HG03060 (cell line): ENCODE data around the gene RASA2.

Source experiments
- ATAC-seq: cut with Tn5 transposase; IDR thresholded peaks from one replicate; pipeline ENCODE4 v1.9.1; 2021; ENCODE audit warnings: low read depth, moderate number of reproducible peaks; ENCODE audit not compliant: unreplicated experiment

RASA2 gene

DNA sequence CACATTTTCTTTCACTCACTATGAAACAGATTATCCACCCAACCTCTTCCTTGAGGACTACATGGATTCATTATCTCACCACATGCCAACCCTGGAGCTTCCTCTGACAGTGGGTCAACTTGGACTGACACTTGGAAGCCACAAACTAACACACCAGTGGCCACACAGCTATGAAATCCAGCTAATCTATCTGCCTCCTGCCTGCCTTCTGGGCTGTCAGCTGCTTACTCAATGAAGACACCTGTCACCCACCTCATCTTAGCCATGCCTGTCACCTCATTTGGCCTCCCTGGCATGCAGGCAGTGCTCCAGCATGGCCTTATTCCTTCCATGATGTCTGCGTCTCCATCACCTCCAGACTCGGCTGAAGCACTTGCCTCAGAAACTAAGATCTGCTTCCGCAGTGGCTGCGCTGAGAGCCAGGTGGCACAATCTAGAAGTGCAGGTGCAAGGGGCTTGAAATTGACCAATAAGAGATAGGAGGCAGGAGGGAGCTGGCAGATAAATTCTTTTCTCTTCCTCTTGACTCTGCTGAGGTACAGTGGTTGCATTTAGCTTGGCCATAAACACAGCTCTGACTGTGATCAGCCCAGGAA is 146.1 kb downstream of the RASA2 start:
- no peak for ATAC-seq

DNA sequence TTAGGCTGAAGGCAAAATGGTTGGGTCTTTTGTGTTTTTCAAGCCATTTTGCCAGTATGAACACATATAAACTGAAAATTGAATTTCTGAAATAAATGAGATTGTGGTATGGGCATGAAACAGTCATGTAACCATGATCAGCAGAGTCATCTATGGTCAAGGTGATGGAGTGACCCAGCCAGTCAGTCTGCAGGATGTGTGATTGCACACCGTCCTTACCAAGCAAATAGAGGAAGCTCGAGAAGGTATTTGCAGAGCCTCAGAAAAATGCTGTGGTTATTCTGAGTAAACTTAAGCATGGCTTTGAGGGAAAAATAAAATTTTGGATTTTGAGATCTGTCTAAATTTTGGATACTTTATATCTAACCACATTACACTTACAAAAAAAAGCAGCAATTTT is 155.4 kb downstream of the RASA2 start:
- no peak for ATAC-seq

DNA sequence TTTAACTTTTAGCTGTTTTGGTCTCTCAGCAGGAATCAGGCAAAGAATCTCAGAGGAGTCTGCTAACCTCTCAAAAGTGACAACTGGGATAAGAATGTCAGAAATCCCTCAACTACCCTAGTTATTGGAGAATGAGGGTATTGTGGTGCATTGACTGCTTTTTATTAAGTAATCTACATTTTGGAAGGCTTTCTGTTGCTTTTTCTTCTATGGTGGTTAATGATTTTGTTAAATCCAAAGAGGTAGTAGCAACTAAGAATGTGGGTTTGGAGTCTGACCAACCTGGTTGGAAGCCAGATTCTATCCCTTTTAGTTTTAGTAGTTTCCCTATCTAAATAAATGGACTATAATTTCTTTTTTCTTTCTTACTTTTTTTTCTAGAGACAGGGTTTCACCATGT is 156.6 kb downstream of the RASA2 start:
- ATAC-seq: no peak

DNA sequence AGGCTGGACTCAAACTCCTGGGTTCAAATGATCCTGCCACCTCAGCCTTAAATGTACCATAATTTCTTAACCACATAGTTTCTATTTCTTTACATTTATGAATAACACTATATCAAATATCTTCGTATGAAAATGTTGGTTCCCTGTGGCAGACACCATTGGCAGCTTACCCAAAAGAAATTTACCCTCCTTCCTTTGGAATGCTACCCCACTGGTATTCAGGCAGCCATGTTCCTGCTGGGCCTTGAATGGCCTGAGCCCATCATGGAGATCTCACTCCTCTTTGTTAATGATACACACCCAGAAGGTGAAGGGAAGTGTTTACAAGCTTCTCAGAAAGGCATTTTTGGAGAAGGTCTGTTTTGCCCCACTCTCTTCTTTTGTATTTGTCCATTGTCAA is 157.0 kb downstream of the RASA2 start:
- no peak for ATAC-seq

DNA sequence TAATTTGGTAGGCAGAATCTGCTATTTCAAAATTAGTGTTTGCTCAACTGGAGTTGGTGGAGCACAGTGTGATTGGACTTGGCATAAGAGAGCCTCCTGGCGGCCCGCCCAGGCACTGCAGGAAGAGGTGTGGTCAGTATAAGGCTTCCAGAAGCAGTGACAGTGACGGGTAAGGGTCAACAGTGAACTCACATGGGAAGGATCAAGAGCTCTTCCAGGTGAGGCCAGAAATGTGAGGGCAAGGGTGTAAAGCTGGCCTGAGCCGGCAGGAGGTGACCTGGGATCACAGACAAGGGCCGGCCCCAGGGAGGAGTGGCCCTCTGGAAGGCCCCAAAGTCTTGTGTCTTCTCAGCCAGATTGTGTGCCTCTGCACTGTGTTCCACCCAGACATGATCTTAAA is 158.1 kb downstream of the RASA2 start:
- ATAC-seq: peak; percentile 76

DNA sequence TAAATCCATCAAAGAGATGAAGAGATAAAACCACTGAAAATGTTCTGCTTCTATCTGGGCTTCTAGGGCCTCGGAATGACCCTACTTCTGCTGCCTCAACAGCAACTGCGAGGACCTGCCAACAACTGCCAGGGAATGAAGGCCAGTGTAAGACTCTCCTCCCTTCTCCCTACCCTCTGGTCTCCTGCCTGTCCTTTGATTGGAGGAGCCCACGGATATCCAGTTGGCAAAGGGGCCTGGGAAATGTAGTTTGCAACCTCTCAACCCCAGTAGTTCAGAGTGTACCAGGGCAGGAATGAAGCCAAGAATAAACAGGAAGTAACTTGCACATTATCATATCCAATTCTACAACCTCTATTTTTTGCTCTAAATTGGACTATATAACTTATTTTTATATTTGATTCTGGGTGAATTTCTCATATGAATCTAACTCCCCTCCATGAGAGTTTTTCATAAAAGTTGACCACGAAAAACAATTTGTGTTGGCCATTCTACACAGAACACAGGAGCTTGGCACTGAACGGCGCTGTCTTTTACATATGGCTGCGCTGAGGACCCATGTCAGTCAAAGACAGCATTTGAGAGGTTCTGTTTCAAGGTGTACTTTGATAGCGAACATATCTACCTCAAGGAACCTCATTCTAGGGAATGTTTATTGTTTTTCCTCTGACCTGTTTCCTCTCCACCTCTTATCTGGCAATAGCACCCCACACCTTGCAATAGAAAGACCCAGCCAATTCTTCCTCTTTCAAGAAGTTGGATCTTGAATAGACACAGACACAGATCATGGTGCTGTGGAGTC is 160.1 kb downstream of the RASA2 start:
- ATAC-seq: no peak

DNA sequence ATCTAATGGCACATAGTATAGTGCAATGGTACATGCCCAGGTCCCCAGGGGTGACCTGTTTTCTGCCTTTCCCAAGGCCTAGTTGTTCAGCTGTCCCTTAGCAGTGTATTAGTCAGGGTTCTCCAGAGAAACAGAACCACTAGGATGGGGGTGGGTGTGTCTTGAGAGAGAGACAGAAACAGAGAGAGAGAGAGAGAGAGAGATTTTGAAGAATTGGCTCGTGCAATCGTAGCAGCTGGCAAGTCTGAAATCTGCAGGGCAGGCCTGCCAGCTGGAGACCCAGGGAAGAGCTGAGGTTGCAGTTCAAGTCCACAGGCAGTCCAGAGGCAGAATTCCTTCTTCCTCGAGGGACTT is 160.7 kb downstream of the RASA2 start:
- no peak for ATAC-seq

DNA sequence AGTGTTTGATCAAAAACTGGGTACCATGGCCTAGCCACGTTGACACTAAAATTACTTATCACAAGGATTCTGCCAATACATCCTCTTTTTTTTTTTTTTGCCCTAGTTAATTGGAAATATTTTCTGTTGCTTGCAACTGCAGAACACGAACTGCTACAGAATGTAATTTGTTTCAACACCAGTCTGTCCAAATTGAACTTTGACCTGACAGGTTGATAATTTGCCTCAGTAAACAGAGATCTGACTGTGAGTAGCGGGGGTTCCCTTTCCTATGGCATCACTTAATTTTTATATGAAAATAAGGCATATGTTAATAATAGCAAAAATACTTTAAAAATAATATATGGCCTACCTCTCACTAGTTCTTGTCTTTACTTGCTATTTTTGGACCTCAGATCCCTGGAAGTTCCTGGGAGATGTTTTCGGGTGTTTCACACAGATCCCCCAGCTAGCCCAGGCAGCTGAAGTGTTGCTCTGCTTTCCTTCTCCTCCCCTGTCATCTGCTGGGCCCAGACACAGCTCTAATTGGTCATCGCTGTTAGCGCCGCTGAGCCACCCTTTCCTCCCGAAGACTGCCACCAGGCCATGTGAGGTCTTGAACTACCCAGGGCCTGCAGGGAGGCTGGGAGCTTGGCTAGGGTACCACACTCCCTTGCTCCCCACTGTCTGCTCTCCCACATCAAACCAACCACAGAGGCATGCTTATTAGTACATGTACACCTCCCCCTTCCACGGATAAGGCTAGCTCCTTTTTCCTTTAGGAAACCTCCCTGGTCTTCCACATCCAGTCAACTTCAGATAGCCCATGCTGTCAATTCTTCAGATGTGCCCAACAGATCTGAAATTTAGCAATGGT is 161.5 kb downstream of the RASA2 start:
- ATAC-seq: no peak

DNA sequence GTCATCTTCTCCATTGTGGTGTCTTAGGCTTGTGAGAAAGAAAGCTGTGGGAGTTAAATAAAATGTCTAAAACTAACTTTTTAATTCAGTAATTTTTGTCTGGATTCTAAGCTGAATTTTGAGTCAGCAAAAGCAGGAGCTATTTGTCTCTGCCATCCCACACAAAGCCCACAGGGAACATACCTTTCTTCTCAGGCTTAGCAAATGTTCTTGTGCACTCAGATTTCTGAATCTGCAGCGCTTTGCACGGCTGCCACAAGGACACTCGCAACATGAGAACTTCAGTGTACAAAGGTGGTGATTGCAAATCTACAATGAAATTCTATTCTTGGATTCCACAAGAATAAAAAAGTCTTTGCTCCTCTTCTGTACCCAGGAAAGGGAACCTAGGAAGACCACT is 163.0 kb downstream of the RASA2 start:
- no peak for ATAC-seq

DNA sequence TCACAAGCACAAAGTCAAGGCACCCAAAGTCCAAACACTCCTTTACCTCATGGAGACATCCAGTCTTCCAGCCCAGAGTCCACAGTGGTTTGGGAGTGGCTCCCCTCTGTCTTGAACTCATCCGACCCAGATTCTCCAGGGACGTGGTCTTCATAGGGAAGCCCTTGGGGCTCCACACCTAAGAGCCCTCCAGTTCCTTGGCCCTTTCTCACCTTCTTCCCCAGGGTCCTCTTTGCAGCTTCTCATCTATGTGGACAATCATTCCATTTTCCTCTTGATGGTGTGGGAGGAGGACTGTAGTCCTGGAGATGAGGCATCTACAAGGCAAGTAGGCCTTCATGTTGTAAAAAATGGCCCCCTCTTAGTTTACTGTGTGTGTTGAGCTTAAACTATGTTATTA is 164.0 kb downstream of the RASA2 start:
- no peak for ATAC-seq

DNA sequence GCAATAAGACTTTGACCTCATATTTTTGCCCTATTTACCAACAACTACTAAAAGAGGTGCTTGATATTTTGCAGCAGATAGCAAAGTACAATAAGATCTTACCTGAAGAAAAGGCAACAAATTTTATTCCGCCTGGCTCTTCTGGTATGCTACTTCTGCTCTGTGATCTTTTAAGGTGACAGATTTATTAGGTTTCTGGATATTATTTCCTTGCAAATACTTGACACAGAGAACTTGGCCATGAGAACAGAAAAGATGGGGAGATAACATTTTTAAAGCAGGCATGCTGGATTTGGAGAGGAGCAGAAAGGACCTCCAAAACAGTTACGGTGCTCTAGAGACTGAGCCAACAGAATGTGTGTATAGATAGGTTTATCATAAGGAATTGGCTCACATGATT is 164.6 kb downstream of the RASA2 start:
- no peak for ATAC-seq

DNA sequence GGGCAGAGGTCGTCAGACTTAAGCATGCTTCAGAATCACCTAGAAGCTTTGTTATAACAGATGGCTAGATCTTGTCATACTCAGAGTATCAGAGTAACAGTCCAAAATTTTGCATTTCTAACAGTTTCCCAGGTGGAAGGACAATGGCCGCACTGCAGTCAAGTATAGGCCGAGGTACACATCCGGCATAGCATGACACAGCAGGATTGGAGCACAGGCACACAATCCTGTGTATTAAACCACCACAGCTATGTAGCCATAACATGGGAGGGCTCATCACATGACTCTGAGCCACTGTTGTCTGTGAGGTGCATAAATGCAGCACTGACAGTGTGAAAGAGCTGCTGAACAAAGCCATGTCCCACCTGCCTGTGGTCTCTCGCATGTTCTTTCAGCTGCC is 165.5 kb downstream of the RASA2 start:
- no peak for ATAC-seq

DNA sequence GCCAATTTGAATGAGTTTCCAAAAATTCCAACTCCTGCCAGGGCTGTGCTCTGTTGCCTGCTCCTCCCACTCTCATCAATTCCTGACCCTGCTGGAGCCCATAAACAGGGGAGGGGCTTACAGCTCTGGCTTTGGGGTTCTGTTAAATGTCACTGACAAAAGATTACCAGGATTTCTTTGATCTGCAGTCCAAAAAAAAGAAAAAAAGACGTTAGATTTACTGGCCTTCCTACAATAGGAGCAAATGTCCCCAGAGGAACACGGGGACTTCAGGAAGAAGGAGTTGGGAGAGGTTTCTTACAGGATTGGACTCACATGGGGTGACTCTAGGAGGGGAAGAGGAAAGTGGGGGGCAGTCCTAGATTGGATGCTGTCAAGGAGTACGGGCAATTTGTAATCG is 167.0 kb downstream of the RASA2 start:
- no peak for ATAC-seq

DNA sequence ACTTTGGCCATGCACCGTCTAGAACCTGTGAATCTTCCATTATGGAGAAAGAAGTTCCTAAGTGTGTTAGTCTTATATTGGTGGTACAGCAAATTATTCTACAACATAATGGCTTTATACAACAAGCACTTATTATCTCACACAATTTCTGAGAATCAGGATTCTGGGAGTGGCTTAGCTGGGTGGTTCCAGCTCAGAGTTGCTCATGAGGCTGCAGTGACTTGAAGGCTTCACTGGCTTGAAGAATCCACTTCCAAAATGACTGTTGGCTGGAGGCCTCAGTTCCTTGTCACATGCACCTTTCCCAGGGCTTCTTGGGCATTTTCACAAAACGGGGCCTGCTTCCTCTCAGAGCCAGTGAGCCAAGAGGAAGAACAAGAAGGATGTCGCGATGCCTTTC is 169.0 kb downstream of the RASA2 start:
- ATAC-seq: no peak

DNA sequence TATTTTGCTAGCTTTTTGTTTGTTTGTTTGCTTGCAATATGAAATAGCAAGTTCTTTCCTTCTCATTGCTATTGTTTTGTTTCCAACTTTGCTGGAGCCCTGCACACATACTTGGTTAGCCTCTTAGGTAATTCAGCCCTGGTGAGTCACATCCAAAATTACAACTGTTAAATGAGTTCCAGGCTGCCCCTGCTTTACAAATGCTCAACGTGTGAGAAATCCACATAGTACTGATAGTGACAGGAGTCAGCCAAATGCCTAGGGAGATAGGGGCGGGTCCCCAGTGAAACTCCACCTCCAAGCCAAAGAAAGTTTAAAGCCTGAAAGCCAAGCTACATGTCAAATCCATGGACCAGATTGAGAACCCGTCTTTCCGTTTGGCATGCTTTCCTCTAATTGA is 169.9 kb downstream of the RASA2 start:
- no peak for ATAC-seq

DNA sequence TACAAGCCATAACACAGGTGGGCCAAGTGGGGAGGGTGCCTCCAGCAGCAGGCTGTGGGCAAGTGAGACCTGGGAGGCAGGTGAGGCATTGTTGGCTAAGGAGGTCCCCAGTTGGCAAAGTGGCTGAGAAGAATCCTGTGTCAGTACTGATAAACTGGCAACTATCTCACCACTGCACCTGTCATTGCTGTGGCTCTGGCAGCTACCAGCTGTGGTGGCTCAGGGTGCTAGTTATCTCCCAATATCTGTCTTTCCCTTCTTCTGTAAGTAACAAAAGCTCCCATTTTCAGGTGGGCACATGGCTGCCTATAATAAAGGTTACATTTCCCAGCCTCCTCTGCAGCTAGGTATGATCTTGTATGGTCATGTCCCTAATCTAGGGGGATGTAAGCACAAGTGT is 170.7 kb downstream of the RASA2 start:
- no peak for ATAC-seq

DNA sequence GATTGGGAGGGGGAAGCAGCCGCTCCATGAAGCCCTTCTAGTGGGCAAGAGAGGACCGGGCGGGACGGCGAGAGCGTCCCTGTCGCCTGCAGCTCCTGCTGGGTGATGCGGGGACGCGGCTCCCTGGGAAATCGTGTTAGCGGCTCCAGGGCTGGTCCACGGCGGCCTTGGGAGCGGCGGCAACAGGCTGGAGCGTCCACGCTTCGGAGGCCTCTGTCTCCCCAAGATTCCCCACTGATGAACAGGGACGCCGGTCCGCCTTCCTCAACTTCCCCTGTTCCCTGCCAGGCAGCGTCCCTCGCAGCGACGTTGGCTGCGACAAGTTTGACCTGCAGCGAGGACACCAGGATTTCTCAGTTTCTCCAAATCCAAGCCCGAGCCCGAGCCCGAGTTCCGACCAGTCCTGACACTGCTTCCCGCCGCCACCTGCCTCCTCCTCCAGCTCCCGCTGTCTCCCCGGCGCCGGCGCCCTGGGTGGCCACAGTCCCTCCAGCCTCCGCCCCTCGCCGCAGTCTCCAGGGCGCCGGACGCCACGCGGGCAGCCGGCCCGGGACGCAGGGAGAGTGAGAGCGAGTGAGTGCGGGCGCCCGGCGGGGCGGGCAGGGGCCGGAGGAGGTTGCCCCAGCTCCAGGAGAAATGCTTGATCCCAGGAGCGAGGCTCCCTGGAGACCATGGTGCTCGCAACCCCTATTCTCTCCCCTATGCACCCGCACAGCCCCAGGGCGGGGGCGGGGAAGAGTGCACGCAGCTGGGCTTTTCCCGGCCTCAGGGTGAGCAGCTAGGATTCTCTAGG is 173.2 kb downstream of the RASA2 start:
- no peak for ATAC-seq

DNA sequence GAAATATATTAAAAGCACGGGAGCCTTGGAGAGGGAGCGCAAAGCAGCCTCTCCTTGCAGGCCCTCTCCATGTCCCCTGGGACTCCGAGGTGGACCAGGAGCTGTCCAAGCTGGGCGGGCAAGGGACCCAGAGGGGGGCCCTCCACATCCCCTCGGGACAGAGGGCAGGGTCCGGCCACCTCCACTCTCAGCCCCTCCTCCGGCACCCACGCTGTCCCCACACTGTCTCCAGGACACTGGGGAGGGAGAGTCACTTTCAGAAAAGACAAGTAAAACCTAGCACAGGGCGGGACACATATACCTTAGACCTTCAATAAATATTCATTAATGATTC is 173.8 kb downstream of the RASA2 start:
- ATAC-seq: no peak

DNA sequence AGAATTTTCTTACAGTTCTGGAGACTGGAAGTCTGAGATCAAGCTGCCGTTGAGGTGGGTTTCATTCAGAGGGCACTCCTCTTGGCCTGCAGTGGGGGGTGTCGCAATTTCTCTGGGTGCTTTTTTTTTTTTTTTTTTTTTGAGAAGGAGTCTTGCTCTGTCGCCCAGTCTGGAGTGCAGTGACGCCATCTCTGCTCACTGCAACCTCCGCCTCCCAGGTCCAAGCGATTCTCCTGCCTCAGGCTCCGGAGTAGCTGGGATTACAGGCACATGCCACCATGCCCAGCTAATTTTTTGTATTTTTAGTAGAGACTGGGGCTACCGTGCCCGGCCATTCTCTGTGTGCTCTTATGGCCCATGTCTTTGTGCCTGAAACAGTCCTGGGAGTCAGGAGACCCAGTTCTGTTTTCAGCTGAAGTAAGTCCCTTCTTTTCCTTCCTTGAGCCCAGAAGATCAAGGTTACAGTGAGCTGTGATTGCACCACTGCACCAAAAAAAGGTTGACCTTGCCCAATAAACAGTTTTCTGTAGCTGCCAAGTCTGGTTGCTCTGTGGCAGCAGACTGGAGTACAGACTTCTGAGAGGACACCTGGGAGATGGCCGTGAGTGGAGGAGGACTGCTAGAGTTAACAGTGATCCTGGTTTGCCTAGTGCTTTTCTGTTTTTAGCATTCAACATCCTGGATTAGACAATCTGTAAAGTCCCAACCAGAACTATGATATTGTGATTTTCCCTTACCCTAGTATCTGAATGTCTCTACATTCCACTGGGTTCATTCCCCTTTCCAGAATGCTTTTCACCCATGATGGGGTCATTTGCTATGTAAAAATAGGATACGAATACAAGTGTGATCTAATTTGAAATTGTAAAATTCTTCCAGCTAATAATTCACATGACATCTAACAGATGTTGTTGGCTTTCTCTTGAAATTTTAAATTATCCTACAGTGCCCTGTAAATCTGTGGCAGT is 174.7 kb downstream of the RASA2 start:
- ATAC-seq: no peak

DNA sequence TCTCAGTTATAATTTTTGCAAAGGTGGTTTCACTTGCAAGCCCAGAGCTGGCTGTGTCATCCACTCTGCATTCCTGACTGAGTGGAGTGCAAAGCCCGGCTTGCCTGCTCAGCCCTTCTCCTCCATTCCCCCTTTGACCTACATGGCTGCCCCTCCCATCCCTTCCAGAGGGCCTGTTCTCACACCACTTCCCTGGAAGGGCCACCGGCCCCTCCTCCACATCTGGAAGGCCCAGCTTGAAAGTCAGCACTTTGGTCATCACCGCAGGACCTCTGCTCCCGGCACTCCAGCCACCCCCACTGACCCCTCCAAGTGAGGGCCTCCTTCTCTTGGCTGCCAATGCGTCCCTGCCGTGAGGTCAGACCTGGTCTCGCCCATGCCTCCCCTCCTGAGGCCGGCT is 177.2 kb downstream of the RASA2 start:
- no peak for ATAC-seq
